GM12864 (cell line): ENCODE results near the gene ACAP1.

ENCODE experiments used
- DNase-seq: peaks from one replicate; pipeline ENCODE4 v3.0.0-alpha.2; 2011; ENCODE audit warnings: low read depth
- H3K4me3 ChIP-seq: 2 replicates; pipeline ENCODE4 v1.5.1; 2011; ENCODE audit warnings: mild to moderate bottlenecking, low read depth, low read length, control low read depth
- CTCF ChIP-seq: IDR thresholded peaks from 2 replicates; pipeline ENCODE4 v1.5.1; 2011; ENCODE audit warnings: low read depth, mild to moderate bottlenecking, moderate library complexity, low read length, control low read depth, inconsistent platforms; ENCODE audit errors: missing control alignments

Gene ACAP1

GRCh38 chr17:7306911-7307685 is 29.2 kb upstream of the ACAP1 start, which contains the start of gene EIF5A:
Gene EIF5A, plus strand, starts transcription at chr17:7307628. Its CDS starts 2,008 bp downstream, at chr17:7309636.
- peak; percentile 99 for DNase-seq
- TF ChIP-seq CTCF, result no peak
- H3K4me3 ChIP-seq, result peak within 1 kb of the TSS; percentile 65

DNA sequence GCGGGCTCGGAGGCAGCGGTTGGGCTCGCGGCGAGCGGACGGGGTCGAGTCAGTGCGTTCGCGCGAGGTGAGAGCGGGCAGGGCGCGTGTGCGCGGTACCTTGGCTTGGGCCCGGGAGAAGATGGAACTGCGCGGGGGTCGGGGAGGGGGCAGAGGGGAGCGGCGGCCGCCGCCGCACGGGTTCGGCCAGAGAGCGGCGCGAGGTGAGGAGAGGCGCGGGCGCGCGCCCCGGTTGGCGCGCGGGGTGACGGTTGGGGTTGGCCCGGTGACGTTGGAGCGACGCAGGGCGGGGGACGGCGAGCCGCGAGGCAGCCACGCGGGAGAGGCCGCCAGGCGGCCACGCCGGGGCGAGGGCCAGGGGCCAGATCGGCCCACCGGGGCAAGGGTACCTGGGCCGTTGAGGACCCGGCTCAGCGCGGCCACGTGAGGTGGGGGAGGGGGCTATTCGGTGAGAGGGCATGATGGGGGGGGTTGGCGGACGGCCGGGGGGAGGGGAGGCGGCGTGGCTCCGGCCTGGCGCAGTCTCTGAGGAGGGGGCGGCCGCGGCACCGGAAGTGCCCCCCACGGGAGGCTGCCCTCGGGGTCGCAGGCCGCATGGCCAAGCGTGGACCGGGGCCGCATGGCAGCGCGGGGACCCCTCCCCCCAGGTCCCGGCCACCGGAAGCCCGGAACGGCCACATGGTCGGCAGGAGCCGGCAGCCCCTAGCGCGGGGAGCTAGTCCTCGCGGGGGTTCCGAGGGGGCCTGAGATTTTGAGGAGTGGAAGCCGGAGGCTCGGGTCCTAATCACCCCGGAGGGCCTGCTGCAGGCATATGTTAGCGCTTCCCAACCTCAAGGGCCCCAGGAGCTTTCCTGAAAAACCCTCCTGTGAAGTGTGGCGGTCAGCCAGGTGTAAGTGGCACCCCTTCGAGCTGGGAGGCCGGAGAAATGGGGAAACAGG is 28.4 kb upstream of the ACAP1 start:
- H3K4me3 ChIP-seq, result peak overlapping the region; percentile 65
- TF ChIP-seq CTCF, result no peak
- DNase-seq, result no peak

DNA sequence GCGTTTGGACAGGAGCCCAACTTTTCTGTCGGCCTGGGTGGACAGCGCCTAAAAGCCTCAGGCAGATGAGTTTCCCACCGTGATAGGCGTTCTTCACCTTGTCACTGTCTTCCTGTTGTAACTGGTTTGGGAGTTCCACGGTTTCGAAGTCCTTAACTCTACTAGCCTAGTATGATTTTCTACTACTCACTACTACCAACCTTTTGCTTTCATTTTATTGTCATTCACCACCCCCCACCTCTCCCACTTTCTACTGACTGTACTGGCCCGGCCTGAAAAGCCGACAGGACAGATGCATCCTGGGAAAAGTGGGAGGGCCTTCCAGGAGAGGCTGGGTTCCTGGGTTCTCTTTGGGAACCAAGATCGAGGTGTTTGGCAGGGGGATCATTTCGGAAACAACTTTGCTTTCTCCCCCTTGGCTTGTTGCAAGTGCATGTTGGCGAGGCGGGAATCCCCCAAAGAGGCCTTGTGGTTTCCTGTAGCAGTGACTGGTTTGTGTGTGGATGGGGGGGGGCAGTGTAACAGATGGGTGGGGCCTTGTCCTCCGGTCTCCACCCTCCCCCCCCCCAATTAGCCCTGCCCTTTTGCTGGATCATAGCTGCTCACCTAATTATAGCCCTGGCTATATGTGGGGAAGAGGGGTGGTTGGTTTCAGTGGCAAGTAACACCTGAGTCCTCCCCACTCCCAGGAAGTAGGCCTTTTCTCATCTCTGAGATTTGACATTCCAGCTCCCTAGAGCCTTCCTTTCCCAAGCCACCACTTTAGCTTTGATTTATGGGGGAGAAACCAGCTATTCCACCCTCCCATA is 27.5 kb upstream of the ACAP1 start:
- peak; percentile 81 for DNase-seq
- no peak for TF ChIP-seq CTCF

GRCh38 chr17:7309628-7310027 is 26.7 kb upstream of the ACAP1 start:
- TF ChIP-seq CTCF, result no peak
- DNase-seq, result no peak
- H3K4me3 ChIP-seq, result peak overlapping the region; percentile 65

More for the DNA sequence above, 27.5 kb upstream of the ACAP1 start:
- H3K4me3 ChIP-seq, result peak overlapping the region; percentile 65

DNA sequence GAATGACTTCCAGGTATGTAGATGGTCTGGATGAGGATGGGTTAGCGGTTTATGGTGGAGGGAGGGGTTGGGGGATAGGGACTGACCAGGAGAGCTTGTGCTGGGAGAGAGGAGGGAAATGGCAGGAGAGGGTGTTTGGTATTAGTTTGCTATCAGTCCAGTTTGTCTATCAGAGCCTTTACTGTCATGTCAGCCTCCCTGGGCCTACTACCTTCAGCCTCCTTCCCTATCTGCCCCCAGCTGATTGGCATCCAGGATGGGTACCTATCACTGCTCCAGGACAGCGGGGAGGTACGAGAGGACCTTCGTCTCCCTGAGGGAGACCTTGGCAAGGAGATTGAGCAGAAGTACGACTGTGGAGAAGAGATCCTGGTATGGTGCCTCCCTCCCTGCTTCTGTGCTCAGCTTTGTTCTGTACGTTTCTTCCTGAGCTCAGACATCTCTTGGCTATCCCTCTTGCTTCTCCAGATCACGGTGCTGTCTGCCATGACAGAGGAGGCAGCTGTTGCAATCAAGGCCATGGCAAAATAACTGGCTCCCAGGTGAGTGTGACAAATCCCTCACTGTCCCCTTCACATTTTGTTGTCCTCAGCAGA is 25.1 kb upstream of the ACAP1 start:
- H3K4me3 ChIP-seq, result no peak overlapping the region
- TF ChIP-seq CTCF, result no peak
- no peak for DNase-seq

GRCh38 chr17:7312432-7313087 is 23.8 kb upstream of the ACAP1 start:
- no peak for DNase-seq

More at GRCh38 chr17:7312432-7313087, 23.8 kb upstream of the ACAP1 start:
- H3K4me3 ChIP-seq, result no peak overlapping the region
- TF ChIP-seq CTCF, result no peak
